Stimulated activated CD4-positive, alpha-beta T cell treated with anti-CD3 and anti-CD28 coated beads, Interleukin-1b, Interleukin-23, amount 100 ng/mL, for 4 hours (primary cell): Measurements from ENCODE around the gene ENTPD8.
"Not testable (repeated sequence)": the region's sequence is repeated elsewhere in the genome, so short reads cannot be mapped to it uniquely, and the experiment has no call there.

ENCODE experiments used
- DNase-seq, 2 donors: peaks; one replicate each; pipeline ENCODE4 v3.0.0-alpha.2; 2020; ENCODE audit warnings: low read depth in 2 of 2

The ENTPD8 gene

GRCh38 chr9:137394866-137395665 is 46.1 kb downstream of the ENTPD8 start:
- no peak for DNase-seq

GRCh38 chr9:137393176-137394150 is 47.7 kb downstream of the ENTPD8 start:
- DNase-seq: no peak

- no peak for DNase-seq
These were observed 48.7 kb downstream of the ENTPD8 start for GRCh38 chr9:137392232-137393007.

GRCh38 chr9:137391411-137391754 is 49.8 kb downstream of the ENTPD8 start:
- no peak for DNase-seq

- no peak for DNase-seq
These were observed 50.4 kb downstream of the ENTPD8 start for GRCh38 chr9:137390553-137391410.

- no peak for DNase-seq
These were observed 51.8 kb downstream of the ENTPD8 start for GRCh38 chr9:137389428-137389746.

- no peak for DNase-seq
These were observed 52.3 kb downstream of the ENTPD8 start for GRCh38 chr9:137388589-137389427.

- no peak for DNase-seq
These were observed 53.1 kb downstream of the ENTPD8 start for GRCh38 chr9:137387891-137388560.

GRCh38 chr9:137387114-137387890 is 53.9 kb downstream of the ENTPD8 start:
- peak; percentile 13 to 31 for DNase-seq

GRCh38 chr9:137386507-137387113 is 54.5 kb downstream of the ENTPD8 start:
- DNase-seq: not testable (repeated sequence)

- no peak for DNase-seq
These were observed 56.0 kb downstream of the ENTPD8 start for GRCh38 chr9:137385061-137385655.
